ENCODE data around the gene CDCP1.
"Not testable (repeated sequence)": the region's sequence is repeated elsewhere in the genome, so short reads cannot be mapped to it uniquely, and the experiment has no call there.

- TF ChIP-seq CTCF, POLR2A (IDR thresholded peaks at IDR 0.05): not testable (repeated sequence)
Measured at GRCh38 chr3:45078256-45078655, 67.9 kb downstream of the CDCP1 start.
